Skeletal muscle cell (primary cell): Measurements from ENCODE around the gene CNEP1R1.

ENCODE experiments used
- DNase-seq: peaks from one replicate; pipeline ENCODE4 v3.0.0-alpha.2; 2010; ENCODE audit warnings: low read depth
- H3K4me3 ChIP-seq: 2 replicates; pipeline ENCODE4 v1.5.1; 2011; ENCODE audit warnings: low read depth, mild to moderate bottlenecking, control low read depth, low read length, moderate library complexity

CNEP1R1 gene

DNA sequence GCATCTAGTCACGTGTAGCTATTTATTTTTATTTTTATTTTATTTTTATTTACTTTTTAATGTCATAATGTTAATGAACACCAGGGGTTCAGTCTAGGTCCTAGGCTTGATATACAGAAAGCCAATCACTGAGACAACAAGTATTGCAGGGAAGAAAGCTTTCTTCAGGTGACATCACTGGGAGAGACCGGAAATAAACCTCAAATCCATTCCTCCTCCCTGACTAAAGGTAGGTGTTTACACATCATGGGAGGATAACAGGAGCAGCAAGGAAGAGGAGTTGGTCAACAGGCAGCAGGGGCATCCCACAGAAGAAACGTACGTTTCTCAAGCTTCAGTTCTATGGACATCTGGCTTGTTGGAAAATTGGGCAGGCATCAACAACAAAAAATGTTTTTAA is 31.2 kb downstream of the CNEP1R1 start:
- no peak for DNase-seq
- no peak overlapping the region for H3K4me3 ChIP-seq

DNA sequence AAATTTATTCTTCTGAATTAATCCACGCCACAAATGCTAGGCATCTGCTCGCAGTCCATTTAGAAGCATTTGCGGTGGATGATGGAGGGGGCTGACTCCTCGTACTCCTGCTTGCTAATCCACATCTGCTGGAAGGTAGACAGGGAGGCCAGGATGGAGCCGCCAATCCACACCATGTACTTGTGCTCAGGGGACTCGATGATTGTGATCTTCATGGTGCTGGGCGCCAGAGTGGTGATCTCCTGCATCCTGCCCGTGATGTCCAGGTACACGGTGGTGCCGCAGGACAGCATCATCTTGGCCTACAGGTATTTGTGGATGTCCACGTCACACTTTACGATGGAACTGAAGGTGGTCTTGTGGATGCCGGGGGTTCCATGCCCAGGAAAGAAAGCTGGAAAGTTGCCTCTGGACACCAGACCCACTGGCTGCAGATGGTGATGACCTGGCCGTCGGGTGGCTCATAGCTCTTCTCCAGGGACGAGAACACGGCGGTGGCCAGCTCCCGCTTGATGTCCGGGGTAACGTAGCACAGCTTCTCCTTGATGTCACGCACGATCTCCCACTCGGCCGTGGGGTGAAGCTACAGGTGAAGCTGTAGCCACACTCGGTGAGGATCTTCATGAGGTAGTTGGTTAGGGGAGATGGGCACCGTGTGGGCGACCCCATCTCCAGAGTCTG is 33.2 kb downstream of the CNEP1R1 start:
- no peak for DNase-seq
- no peak overlapping the region for H3K4me3 ChIP-seq

DNA sequence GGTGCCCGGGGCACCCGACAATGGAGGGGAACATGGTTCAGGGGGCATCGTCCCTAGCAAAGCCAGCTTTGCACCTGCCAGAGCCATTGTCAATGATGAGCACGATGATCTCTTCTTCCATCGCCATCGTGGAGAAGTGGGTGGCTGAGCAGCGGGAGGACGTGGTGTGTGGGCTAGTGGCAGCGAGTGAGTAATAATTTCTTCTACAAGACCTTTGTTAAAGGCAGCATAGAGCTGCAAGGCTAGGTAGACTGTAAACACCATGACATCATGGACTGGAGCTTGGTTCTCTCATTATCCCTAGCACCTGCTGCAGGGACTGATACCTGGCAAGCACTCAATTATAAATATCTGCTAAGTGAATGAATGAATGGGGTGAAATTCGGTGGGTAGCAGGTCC is 34.1 kb downstream of the CNEP1R1 start:
- no peak overlapping the region for H3K4me3 ChIP-seq

DNA sequence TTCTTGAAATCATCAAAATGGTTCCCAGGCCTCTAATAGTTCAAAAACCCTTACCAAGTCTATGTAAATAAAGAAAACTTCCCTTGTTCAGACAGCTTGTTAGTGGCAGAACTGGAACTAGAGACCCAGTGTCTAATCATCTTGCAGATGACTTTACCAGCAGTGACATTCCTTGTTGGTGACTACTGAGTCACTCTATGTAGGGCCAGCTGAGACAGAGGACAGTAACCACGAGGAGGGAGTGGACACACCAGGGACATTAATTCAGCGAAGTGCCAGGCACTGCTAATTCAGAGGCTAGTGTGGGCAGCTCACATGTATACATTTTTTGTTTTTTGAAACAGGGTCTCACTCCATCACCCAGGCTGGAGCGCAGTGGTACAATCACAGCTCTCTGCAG is 34.6 kb downstream of the CNEP1R1 start:
- no peak for DNase-seq

More for the DNA sequence above, 34.1 kb downstream of the CNEP1R1 start:
- DNase-seq: no peak

DNA sequence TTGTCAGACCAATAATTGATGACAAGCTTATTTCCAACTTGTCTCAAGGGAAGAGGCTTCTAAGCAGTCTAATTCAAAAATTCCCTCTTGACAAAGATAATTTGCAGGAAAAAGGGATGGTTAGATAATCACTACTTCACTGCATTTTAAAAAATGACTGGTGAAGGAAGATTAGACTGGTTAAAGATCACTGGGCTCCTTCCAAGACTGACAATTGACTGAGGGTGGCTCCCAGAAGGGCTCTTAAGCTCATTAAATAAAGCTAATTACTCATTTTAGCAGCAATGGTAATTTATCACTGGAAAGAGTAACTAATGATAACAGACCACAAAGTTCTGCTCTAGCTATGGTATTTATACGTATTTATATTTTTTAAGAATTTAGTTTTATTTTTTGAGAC is 36.3 kb downstream of the CNEP1R1 start:
- H3K4me3 ChIP-seq: no peak overlapping the region
- no peak for DNase-seq

More for the DNA sequence above, 34.6 kb downstream of the CNEP1R1 start:
- H3K4me3 ChIP-seq: no peak overlapping the region

DNA sequence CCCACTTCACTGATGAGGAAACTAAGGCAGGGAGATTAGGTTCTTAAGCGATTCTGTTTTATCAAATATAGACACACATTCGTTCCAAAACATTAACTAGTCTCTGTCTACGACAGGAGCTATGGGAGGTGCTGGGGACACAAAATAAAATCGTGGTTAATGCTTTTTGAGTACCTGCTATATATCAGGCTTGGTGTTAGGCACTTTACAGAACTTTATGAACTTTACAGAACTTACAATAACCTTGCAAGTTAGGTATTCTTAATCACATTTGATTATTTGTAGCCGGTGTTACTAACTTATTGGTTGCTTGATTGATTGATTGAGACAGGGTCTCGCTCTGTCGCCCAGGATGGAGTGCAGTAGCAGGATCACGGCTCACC is 40.2 kb downstream of the CNEP1R1 start:
- no peak for DNase-seq
- H3K4me3 ChIP-seq: peak overlapping the region; percentile 38

DNA sequence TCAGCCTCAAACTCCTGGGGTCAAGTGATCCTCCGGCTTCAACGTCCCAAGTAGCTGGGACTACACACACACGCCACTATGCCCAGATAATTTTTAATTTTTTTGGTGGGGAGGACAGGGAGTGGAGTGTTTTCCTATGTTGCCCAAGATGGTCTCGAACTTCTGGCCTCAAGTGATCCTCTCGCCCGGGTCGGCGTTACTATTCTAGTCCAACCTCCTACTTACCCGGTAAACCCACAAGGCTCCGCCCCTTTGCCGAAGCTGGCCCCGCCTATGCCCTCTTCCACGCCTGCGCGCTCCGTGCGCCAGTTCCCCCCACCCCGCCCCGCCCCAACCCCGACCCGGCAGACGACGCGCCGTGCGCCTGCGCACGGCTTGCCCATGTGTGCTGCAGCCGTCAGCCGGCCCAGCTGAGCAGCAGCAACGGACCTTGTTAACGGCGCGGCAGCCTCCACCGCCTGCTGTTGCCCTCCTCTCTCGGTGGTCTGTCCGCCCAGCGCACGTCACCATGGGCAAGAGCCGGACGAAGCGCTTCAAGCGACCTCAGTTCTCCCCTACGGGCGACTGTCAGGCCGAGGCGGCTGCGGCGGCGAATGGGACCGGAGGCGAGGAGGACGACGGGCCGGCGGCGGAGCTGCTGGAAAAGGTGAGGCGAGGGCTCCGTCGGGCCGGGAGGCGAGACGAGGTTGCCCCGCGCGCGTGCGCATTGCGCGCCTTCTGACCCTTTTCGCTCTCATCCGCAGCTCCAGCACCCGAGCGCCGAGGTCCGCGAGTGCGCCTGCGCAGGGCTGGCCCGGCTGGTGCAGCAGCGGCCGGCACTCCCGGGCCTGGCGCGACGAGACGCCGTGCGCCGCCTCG is 40.8 kb downstream of the CNEP1R1 start, which contains the start of gene HEATR3:
Gene HEATR3 (plus strand): TSS at position 347 of the 858 bp plus-strand sequence. CDS start 162 bp downstream, at position 509.
- peak; percentile 74 for DNase-seq
- H3K4me3 ChIP-seq: peak within 1 kb of the TSS; percentile 76

DNA sequence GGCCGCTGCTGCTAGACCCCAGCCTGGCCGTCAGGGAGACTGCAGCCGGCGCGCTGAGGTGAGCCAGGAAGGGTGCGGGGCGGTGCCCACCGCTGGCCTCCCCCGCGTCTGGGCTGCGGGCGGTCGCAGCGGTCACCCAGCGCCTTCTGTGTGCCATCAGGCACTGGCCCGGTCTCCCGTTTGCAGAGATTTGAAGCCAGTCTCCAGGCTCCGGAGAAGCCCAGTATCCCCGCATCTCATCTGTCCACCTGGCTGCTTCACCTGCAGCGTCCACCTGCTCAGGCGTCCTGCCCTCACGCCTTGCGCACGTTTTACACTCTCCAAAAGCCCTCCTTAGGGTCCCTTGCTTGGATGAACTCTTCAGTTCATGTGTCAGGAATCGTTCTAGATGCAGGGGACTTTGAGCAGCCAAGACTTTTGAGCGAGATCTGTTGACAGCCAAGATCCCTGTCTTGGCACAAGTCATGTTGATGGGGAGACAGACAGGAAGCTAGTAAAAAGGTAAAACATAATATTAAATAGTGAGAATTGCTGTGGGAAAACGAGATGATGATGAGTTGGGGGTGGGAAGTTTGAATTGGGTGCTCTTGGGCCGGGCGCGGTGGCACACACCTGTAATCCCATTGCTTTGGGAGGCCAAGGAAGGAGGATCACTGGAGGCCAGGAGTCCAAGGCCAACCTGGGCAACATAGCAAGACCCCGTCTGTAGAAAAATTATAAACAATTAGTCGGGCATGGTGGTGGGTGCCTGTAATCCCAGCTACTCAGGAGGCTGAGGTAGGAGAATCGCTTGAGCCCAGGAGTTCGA is 41.7 kb downstream of the CNEP1R1 start:
- no peak for DNase-seq
- H3K4me3 ChIP-seq: peak overlapping the region; percentile 76

DNA sequence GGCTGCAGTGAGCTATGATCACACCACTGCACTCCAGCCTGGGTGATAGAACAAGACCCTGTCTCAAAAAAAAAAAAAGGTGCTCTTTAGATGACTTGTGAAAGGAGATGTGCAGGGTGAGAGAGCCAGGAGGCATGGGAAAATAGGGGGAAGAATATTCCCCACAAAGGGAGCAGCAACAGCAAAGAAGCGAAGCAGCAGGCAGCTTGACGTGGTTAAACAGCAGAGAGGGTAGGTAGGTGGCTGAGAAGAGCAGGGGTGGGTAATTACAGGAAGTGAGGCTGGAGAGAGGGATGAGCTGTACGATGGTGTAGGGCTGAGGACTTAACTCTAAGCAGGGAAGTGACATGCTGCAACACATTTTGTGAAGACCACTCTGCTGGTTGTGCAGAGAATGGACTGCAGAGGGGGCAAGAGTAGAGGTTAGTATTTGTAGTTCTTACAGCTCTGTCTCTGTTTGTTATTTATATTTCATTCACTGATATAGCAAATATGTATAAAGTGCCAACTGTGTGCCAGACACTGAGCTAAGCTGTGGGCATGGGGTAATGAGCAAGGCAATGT is 42.3 kb downstream of the CNEP1R1 start:
- H3K4me3 ChIP-seq: no peak overlapping the region
- DNase-seq: peak; percentile 40

DNA sequence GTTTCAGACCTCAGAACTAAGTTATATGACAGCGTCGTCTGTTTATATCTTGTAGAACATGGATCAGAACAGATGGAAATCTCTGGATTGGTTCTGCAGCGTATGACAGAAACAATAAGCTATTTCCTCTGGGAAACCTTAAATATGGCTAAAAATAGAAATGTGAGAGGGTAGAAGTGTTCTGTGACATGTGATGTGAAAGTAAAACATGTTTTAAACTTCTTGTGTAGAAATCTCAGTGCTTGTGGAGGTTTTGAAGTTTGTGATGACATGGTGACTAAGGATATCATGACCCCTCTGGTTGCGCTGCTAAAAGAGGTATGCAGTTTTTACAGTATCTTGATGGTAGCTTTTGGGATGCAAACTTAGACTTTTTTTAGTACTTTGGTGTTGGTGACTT is 43.5 kb downstream of the CNEP1R1 start:
- DNase-seq: no peak
- no peak overlapping the region for H3K4me3 ChIP-seq

DNA sequence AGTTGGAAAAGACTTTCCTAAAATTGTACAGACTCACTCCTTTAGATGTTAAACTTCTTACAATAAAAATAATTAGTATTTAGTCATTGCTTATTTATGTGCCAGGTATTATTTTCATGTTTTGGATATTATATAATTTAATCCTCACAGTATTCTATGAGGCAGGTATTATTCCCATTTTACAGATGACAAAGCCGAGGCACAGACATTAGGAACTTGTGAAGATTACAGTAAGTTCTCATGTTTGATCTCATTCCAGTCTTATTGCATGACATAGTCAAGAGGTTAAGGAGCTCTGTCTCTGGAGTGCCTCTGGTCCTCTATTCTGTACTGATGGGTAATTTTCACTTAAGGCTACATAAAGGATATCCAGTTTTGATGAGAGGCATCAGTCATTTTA is 44.0 kb downstream of the CNEP1R1 start:
- no peak for DNase-seq
- no peak overlapping the region for H3K4me3 ChIP-seq

DNA sequence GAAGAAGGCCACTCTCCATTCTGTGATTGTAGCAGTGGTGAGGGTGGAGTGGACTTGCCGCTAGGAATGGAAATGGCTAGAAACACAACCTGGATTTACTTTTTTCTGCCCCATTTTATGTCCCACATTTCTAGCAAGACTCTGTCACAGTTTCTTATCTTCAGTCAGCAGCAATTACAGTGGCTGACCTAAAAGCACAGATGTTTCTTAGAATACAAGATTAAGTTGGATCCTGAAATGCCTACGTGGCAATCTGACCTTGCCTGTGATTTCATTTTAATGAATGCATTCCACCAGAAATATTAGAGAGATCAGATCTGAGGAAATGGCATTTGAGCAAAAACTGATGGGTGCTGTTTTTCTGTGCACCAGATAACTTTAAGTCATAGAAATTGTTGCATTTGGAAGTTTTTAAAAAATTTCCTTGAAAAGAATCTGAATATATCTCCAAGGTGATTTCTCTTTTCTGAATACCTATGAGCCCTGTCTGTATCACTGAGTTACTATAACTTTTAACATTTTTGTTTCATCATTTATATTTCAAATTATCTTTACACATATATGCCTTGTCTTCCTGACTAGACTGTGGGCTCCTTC is 46.1 kb downstream of the CNEP1R1 start:
- H3K4me3 ChIP-seq: no peak overlapping the region
- no peak for DNase-seq

DNA sequence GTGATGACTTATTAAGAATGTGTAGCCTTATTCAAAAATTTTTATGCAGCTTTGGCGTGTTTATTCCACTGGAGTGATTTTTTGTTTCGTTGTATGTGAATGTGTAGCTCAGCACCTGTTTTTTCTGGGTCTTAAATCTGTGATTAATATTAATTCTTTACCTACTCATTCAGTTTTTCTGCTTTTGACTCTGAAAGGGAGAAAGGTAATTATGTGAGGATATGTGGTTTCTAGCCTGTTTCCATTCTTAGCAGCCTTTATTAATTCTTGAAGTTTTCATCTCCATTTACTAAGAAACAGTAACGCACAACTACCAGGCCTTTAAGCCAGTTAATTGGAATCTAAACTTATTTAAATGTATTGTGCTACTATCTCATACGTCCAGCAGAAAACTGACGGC is 47.7 kb downstream of the CNEP1R1 start:
- no peak for DNase-seq
- no peak overlapping the region for H3K4me3 ChIP-seq

DNA sequence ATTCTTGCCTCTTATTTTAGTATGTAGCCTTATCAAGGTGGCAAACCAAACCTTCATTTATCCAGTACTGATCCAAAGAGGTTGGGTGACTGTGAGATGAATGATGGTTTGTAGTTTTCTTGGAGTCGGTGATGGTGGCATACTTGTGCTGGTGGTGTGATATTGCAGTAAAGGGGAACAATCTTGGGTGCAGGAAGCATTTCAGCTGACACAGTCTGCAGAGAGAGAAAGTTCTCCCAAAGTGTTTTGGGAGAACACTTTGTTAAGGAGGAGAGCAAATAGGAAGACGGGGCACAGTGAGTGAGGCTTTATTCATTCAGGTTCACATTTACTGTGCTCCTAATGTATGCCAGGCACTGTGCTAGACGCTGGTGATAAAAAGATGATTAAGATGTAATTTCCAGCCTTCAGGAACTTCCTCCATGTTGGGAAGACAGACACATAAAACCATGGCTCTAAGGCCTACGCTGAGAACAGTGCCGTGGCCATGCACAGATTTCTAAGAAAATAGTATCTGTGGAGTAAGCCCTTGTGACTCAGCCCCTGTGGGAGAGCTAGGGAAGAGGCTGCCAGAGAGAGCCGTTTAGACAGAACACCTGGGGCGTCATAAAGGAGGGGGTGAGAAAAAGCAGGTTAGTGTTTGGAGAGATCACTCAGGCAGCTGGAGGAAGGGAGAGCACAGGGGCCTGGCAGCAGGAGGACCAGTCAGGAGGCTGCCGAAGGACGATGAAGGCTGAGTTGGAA is 54.5 kb downstream of the CNEP1R1 start:
- DNase-seq: no peak
- H3K4me3 ChIP-seq: no peak overlapping the region

DNA sequence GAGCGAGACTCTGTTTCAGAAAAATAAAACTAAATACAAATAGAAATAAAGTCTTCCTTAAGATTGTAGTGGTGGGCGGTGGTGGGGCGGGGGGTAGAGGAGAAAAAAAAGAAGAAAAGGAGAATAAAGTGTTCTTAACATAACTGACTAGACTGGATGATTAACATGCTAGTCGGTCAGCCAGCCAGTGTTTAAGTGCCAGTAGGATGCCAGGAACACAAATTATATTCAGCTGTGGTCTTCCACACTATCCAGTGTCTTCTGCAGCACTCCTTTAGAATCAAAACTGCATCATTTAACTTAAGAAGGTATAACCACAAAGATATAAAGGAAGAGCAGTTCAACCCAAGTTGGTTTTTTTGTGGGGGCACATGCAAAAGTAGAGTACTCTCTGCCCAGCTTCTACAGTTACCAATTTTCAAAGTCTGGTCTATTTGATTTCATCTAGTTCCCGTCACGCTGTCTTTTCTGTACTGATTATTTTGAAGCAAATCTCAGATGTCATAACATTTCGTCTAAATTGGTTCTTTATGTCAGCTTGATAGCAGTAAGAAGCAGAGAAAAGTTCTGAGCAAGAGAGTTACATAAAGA is 56.5 kb downstream of the CNEP1R1 start:
- H3K4me3 ChIP-seq: no peak overlapping the region
- DNase-seq: no peak

DNA sequence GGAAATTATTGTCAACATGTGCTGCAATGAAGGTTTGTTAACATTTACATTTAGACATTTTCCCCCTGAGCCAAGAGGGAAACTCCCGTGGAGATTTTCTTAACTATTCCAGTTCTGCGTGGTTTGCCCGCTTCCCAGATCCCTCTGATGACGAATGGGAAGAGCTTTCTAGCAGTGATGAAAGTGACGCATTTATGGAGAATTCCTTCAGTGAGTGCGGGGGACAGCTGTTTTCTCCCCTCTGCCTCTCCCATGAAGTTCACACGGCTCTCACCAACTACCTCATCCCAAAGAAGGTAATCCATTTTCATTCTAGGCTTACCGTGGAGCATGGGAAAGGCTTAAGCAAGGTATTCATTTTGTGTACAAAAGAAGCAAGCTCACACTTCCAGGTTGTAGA is 59.0 kb downstream of the CNEP1R1 start:
- no peak overlapping the region for H3K4me3 ChIP-seq
- no peak for DNase-seq

DNA sequence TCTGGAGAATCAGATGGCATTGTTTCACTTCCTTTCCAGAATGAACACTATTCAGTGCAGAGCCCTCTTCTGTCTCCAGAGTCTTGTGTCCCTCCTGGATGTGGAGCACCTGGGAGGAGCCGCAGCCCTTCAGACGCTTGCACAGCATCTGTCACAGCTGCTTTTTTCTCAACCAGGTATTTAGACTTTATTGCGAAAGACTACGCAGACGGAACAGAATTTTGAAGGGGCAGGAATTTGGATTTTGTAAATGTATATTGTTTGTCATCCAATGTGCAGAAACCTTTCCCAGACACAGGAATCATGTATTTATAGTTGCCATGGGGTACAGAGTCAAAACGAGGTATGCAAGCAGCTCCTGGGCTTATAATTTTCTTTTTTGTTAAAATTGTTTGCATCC is 61.2 kb downstream of the CNEP1R1 start:
- no peak for DNase-seq

More for the DNA sequence above, 61.2 kb downstream of the CNEP1R1 start:
- no peak overlapping the region for H3K4me3 ChIP-seq
